Pancreas (tissue), 10 donors: ENCODE results near the gene ZNF487. TPM values are rescaled to one million over a fixed set of nuclear protein-coding genes. Genes with fewer than 3 reads are reported as not detected.
A peak's percentile ranks its signal among the peaks of the same experiment; 100 is the strongest.

Source experiments
- ATAC-seq, 4 donors: fragments of 200-7000 bp; cut with Tn5 transposase; one replicate each; pipeline versions ENCODE4 v1.8.0 to v1.9.1; 2020; ENCODE audit warnings: mild to moderate bottlenecking in 4 of 4, moderate library complexity in 4 of 4
- DNase-seq, 6 donors: peaks; one replicate each; pipeline ENCODE4 v3.0.0-alpha.2; 2020
- FAIRE-seq: peaks from 2 replicates; lab custom pipeline; 2012; peaks lifted over from hg19 to GRCh38; lab: Jason Lieb, UNC
- H3K27ac ChIP-seq, 4 donors: fragments of 200-600 bp; sonication (generic); 1 replicate in 3 of 4; 2 replicates in 1 of 4; pipeline versions ENCODE4 v1.5.0 to v1.8.0; 2020
- H3K27me3 ChIP-seq, 4 donors: fragments of 200-600 bp; one replicate each; pipeline ENCODE4 v1.8.0; 2021
- H3K36me3 ChIP-seq, 3 donors: fragments of 200-600 bp; sonication (generic) in 1 of 3; one replicate each; pipeline versions ENCODE4 v1.5.0 to v1.8.0; 2020 to 2021
- H3K4me1 ChIP-seq, 3 donors: fragments of 200-600 bp; one replicate each; pipeline ENCODE4 v1.8.0; 2021
- H3K4me3 ChIP-seq, 4 donors: fragments of 200-600 bp; sonication (generic) in 2 of 4; one replicate each; pipeline versions ENCODE4 v1.5.0 to v1.8.0; 2020 to 2021
- H3K9me3 ChIP-seq, 4 donors: fragments of 200-600 bp; one replicate each; pipeline ENCODE4 v1.8.0; 2021
- WGBS, 2 donors: extraction: QIAGEN DNeasy Blood & Tissue Kit; methylation state at CpG; one replicate each; pipeline ENCODE4 v1.1.7; 2013; 5-methylcytosine and 5-hydroxymethylcytosine counted together
- intact Hi-C, 3 donors: fragments of 100-400 bp; cut with DNase I; formaldehyde crosslinking; loops; one replicate each; pipeline versions ENCODE4 v1.11.1 to v1.14.2; 2022
- polyA plus RNA-seq, 2 donors: library from polyadenylated mRNA; stranded (reverse); fragments of 200-250 nt; gene quantifications; one replicate each; pipeline ENCODE4 v1.2.3, GENCODE V29; 2013
- total RNA-seq, 6 donors: library from RNA; stranded (reverse); fragmentation: NEBNext Ultra II Directional in 4 of 6; extraction: Animal tissue kit (Norgen Biotek cat#: 25700) in 4 of 6; gene quantifications; one replicate each; pipeline versions ENCODE4 v1.2.1 to v1.2.4, GENCODE V29; 2021 to 2023
- TF ChIP-seq, protein P1 (sequence below), 4 donors: fragments of 200-600 bp; sonication (generic) in 3 of 4; IDR thresholded peaks; one replicate each; pipeline versions ENCODE4 v1.5.0 to v1.8.0; 2021; ENCODE audit warnings: antibody characterized with exemption in 4 of 4
- donor health status: healthy with polysubstance abuse.
- donor health status: DM: no; HTN: no; CAD: no; lungs with moderate emphysema.
- donor health status: DM: no; HTN: no; CAD: no.
- donor health status: control.
- donor health status: control.
- donor health status: Bipolar disorder and iron deficiency.
- donor health status: DM: yes; HTN: yes; CAD: no.
- donor health status: DM: no; HTN: no; CAD: no.
- donor health status: DM: no; HTN: no; CAD: no.
- donor health status: DM: yes; HTN: yes; CAD: no.

The ZNF487 gene
- total and polyA plus RNA-seq, 8 donors: 0.85 to 5.0 (median 2.0) TPM

DNA sequence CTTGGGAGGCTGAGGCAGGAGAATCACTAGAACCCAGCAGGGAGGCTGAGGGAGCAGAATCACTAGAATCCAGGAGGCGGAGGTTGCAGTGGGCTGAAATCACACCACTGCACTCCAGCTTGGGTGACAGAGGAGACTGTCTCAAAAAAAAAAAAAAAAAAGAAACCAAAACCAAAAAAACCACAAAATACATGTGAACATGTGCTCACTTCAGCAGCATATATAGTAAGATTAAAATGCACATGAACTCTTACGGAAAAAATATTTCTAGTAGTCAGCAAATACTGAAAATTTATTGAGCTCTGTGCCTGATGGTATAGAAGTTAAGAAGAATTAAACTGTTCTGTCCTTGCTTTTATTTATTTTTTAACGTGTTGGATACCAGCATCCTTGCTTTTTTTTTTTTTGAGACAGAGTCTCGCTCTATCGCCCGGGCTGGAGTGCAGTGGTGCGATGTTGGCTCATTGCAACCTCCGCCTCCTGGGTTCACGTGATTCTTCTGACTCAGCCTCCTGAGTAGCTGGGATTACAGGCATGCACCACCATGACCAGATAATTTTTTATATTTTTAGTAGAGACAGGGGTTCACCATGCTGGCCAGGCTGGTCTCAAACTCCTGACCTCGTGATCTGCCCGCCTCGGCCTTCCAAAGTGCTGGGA is 9.6 kb upstream of the ZNF487 start:
- TF ChIP-seq, protein P1, sequence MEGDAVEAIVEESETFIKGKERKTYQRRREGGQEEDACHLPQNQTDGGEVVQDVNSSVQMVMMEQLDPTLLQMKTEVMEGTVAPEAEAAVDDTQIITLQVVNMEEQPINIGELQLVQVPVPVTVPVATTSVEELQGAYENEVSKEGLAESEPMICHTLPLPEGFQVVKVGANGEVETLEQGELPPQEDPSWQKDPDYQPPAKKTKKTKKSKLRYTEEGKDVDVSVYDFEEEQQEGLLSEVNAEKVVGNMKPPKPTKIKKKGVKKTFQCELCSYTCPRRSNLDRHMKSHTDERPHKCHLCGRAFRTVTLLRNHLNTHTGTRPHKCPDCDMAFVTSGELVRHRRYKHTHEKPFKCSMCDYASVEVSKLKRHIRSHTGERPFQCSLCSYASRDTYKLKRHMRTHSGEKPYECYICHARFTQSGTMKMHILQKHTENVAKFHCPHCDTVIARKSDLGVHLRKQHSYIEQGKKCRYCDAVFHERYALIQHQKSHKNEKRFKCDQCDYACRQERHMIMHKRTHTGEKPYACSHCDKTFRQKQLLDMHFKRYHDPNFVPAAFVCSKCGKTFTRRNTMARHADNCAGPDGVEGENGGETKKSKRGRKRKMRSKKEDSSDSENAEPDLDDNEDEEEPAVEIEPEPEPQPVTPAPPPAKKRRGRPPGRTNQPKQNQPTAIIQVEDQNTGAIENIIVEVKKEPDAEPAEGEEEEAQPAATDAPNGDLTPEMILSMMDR (IDR thresholded peaks at IDR 0.05): no peak
- H3K27me3 ChIP-seq: no peaks in the 10 kb centered on the region
- FAIRE-seq (no peak), ATAC-seq (no peak), DNase-seq (no peak)
- H3K4me1 ChIP-seq: no peaks in the 10 kb centered on the region
- intact Hi-C loops: no loop called here
- no peaks in the 10 kb centered on the region for H3K36me3 ChIP-seq
- 87 to 92% methylated on average over 12 of the region's 12 CpGs for WGBS, 2 donors
- no peaks in the 10 kb centered on the region for H3K9me3 ChIP-seq
- no peak overlapping the region for H3K4me3 ChIP-seq
- H3K27ac ChIP-seq: no peak overlapping the region

DNA sequence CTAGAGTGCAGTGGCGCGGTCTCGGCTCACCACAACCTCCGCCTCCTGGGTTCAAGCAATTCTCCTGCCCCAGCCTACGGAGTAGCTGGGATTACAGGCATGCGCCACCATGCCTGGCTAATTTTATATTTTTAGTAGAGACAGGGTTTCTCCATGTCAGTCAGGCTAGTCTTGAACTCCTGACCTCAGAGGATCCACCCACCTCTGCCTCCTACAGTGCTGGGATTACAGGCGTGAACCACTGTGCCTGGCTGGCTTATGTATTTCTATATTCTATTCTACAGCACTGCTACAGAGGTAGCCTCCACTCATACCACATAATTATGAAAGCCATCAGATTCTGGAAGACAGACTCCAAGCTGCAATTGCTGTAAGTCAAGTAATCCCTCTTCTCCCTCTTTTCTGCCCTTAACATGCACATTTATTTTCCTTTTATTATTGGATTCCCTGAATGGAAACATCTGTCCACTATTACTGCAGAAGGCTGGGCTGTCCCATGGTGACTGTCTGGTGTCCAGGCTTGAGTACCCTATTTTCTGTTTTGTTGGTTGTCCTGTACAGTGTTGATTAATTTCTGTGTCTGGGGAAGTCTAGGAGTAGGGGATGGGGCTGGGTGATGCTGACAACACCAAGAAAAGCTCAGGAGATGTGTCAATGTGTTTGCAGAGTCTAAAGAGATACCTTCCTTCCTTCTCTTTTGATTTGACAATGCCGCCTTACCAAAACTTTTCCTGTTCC is 5.8 kb upstream of the ZNF487 start:
- Histone ChIP-seq H3K9me3 (no peaks in the 10 kb centered on the region), H3K27ac (no peak overlapping the region), H3K4me1 (no peaks in the 10 kb centered on the region), H3K4me3 (no peak overlapping the region), H3K27me3 (no peaks in the 10 kb centered on the region), H3K36me3 (no peaks in the 10 kb centered on the region)
- WGBS, 2 donors: 95 to 96% methylated on average over 8 of the region's 8 CpGs
- intact Hi-C loops: no loop called here
- FAIRE-seq (no peak), DNase-seq (no peak), ATAC-seq (no peak)
- TF ChIP-seq, protein P1 (IDR thresholded peaks at IDR 0.05): no peak

DNA sequence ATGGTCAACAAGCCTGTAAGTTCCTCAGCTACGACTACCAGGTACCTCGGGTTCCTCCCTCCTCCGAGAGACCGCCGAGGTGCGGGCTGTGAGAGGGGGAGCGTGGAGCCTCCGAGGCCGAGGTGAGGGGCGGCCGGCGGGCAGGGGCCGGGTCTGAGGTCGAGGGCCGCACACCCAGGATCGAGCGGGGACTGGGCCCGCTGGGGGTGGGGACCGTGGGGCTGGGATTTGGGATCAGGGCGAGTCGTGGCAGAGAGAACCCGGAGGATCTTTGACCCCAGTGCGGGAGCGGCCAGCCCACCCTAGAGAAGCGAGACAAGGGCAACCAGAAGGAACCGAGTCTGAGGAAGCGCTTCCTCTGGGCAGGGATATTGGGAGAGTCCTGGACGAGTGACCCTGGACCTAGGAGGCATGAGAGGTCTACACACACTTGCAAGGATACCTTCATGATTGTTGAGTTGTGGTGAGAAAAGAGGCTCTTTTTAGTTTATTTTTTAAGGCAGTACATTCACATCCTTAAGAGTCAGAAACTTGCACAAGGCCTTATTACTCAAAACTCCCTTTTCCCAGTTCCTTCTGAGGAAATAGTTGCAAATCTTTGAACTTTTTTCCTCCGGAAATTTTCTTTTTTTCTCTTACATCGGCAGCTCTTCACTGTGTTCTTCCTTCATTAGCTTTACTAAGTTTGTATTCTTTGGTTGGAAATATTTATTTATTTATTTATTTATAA is 395 bp downstream of the ZNF487 start:
- Histone ChIP-seq H3K4me3 (peak overlapping the region; percentile 43 to 86 (median 56)), H3K27me3 (no peaks in the 10 kb centered on the region), H3K9me3 (no peaks in the 10 kb centered on the region), H3K27ac (peak overlapping the region; percentile 93 to 99 (median 97)), H3K4me1 (no peaks in the 10 kb centered on the region), H3K36me3 (no peaks in the 10 kb centered on the region)
- TF ChIP-seq, protein P1 (IDR thresholded peaks at IDR 0.05): no peak
- ATAC-seq (peak in 3 of 4 donors; percentile 0 to 4 (median 1)), FAIRE-seq (no peak), DNase-seq (no peak)
- WGBS, 2 donors: 5 to 6% methylated on average over 21 to 30 of the region's 30 CpGs
- intact Hi-C loops: no loop called here

DNA sequence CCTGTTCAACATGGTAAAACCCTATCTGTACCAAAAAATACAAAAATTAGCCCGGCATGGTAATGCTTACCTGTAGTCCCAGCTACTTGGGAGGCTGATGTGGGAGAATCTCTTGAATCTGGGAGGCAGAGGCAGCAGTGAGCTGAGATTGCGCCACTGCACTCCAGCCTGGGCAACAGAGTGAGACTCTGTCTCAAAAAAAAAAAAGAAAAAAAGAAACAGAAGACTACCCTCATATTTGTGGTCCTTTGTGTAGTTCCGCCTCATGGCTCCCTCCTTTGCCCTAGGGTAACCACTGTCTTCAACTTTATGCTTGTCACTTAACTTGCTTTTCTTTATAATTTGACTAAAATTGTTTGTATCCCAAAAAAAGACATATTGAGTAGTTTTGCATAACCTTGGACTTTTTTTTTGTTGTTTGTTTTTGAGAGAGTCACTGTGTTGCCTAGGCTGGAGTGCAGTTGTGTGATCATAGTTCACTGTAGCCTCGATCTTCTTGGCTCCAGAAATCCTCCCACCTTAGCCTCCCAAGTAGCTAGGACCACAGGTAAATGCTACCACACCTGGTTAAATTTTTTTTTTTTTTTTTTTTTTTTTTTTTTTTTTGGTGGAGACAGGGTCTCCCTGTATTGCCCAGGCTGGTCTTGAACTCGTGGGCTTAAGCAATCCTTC is 3.7 kb downstream of the ZNF487 start:
- DNase-seq (no peak), FAIRE-seq (no peak), ATAC-seq (no peak)
- Histone ChIP-seq H3K27ac (no peak overlapping the region), H3K9me3 (no peaks in the 10 kb centered on the region), H3K4me3 (no peak overlapping the region), H3K4me1 (no peaks in the 10 kb centered on the region), H3K27me3 (no peaks in the 10 kb centered on the region), H3K36me3 (no peaks in the 10 kb centered on the region)
- intact Hi-C loops: no loop called here
- 79 to 85% methylated on average over 5 of the region's 5 CpGs for WGBS, 2 donors
- TF ChIP-seq, protein P1 (IDR thresholded peaks at IDR 0.05): no peak
